ENCODE results near the gene KLHL25. TPM values are rescaled to one million over a fixed set of nuclear protein-coding genes. Genes with fewer than 3 reads are reported as not detected.
"Not testable (repeated sequence)": the region's sequence is repeated elsewhere in the genome, so short reads cannot be mapped to it uniquely, and the experiment has no call there.

The KLHL25 gene, protein sequence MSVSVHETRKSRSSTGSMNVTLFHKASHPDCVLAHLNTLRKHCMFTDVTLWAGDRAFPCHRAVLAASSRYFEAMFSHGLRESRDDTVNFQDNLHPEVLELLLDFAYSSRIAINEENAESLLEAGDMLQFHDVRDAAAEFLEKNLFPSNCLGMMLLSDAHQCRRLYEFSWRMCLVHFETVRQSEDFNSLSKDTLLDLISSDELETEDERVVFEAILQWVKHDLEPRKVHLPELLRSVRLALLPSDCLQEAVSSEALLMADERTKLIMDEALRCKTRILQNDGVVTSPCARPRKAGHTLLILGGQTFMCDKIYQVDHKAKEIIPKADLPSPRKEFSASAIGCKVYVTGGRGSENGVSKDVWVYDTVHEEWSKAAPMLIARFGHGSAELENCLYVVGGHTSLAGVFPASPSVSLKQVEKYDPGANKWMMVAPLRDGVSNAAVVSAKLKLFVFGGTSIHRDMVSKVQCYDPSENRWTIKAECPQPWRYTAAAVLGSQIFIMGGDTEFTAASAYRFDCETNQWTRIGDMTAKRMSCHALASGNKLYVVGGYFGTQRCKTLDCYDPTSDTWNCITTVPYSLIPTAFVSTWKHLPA
- 4.1 and 5.3 TPM in 2 replicates for total RNA-seq (2014; rRNA removed; shearing (Covaris generic))

GRCh38 chr15:85794598-85795336 is at the start of gene KLHL25:
KLHL25 (minus strand) TSS chr15:85794925; CDS start chr15:85769810, 25,115 bp downstream.
- DNase-seq (ENCODE audit: low read depth): peak; percentile 92

- DNase-seq (ENCODE audit: low read depth): no peak
Observed at GRCh38 chr15:85840802-85841152, 46.1 kb upstream of the KLHL25 start.

DNA sequence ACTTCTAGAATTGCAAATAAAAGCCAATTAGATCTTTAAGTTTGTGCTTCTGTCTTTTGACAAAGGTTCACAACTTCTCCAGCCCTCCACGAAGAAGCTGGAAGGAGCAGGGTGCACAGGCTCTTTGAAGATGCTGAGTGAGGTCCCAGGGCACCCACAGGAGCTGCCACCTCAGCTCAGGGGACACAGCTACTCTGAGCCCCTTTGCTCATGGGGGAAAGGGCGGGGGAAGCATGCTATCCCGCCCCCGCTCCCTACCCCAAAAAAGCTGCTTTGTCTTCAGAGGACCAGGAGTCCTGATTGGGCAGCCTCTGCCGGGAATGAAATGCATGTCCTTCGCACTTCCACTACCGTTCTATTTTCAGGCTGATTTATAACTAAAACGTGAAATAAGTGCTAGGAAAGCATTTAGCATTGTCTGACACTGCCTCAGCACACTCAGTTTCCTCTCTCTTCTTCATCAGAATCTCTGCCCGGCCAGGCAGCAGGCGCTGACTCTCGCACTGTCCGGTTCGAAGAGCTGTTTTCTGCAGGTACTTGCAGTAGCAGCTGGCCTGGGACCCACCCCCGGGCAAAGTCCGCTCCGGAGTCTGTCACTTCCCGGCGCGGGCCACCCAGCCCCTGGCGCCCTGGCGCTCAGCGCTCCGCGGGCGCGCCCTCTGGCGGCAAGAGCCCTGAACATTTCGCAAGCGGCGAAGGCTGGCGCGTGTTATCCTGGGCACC is 45.5 kb upstream of the KLHL25 start:
- peak; percentile 70 for DNase-seq (ENCODE audit: low read depth)

- DNase-seq (ENCODE audit: low read depth): no peak
Observed at GRCh38 chr15:85839643-85840042, 44.9 kb upstream of the KLHL25 start.

- no peak for DNase-seq (ENCODE audit: low read depth)
Observed at GRCh38 chr15:85838655-85839054, 43.9 kb upstream of the KLHL25 start.

GRCh38 chr15:85837881-85838280 is 43.2 kb upstream of the KLHL25 start:
- no peak for DNase-seq (ENCODE audit: low read depth)

GRCh38 chr15:85837011-85837433 is 42.3 kb upstream of the KLHL25 start:
- DNase-seq (ENCODE audit: low read depth): peak; percentile 38

DNA sequence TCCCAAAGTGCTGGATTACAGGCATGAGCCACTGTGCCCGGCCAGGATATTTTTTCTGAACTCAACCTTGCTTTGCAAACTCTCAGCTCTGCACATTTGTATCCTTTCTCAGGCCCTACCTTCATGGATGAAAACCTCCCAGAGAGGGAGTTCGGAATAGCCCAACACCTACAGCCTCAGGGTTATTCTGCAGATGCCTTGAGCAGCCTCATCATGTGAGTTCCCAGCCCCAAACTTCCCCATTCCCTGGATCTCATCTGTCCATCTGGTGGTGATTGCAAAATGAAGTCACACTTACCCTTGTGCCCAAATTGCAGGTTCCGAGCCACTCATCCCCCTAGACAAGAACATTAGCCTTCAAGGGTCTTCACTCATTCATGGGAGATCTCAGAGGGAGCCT is 39.9 kb upstream of the KLHL25 start:
- DNase-seq (ENCODE audit: low read depth): no peak

DNA sequence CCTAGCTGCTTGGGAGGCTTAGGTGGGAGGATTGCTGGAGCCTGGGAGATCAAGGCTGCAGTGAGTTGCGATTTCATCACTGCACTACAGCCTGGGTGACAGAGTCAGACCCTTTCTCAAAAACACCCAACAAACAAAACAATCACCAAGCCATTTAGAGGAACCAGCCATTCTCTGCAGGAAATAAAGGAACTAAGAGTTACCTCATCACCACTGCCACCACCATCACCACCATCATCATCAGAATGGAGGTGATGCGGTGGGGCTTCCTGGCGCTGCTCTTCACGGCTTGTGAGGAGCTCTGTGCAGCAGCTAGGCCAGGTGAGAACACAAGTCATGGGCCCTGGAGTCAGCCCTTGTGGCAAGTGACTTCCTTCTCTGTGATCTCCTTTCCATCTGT is 37.7 kb upstream of the KLHL25 start:
- DNase-seq (ENCODE audit: low read depth): no peak

DNA sequence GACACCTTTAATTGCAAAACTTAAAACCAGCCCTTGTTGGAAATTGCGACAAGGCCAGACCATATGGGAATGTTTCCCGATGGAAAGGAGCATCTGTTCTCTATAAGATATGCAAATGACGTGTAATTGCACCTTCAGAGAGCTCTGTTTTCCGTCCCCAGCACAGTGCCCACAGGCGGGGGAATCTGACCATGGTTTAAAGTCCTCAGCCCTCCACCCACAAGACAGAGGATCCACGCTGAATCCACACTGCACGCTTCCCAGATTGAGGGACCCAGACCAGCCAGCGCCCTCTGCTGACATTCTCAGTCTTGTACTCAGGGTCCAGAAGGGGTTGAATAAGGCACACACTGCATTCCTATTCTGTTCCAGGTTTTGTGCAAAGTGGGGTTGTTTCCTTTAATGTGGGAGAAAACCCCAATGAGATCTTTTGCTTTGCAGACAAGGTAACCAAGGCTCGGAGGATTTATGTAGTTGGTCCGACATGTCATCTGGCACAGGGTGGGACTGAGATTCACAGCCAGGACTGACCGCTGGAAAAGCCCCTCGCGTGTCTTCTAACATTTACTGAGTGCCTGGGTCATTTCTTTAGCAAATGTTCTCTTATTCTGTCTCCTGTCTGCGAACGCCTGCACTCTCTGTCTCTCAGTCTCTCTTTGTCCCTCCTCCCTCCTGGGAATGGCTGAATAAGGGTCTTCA is 36.8 kb upstream of the KLHL25 start:
- DNase-seq (ENCODE audit: low read depth): peak; percentile 44

DNA sequence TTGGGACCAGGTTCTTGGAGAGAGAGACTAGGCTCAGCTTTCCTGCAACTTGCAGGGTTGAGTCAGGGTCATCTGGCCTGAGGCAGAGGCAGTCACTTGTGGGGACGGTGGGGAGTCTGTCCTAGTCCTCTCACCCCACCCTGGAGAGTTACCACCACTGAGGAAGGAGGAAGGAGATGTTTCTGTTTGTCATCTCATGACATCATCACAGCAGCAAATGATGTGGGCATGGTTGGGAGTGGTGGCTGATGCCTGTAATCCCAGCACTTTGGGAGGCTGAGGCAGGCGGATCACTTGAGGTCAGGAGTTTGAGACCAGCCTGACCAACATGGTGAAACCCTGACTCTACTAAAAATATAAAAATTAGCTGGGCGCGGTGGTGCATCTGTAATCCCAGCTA is 35.0 kb upstream of the KLHL25 start:
- DNase-seq (ENCODE audit: low read depth): not testable (repeated sequence)

- DNase-seq (ENCODE audit: low read depth): no peak
Observed at GRCh38 chr15:85828874-85829273, 34.1 kb upstream of the KLHL25 start.

DNA sequence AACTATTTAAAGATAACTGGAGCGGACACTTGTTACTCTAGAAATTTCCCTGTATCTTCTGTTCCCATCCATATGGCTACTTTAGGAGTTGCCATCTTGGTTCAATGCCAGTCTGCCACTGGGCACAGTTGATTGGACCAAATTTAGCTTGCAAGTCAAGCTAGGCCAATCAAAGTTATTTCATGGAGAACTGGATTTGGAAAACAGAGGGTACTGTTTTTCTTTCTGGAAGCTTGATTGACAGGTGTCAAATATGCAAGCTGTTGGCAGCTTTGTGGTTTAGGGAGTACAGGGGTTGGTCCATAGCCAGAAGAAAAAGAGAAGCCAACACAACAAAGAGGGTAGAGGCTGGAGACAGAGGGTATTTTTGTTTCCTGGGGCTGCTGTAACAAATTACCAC is 33.4 kb upstream of the KLHL25 start:
- DNase-seq (ENCODE audit: low read depth): no peak

- DNase-seq (ENCODE audit: low read depth): peak; percentile 18
Observed at GRCh38 chr15:85826756-85827515, 32.2 kb upstream of the KLHL25 start.

DNA sequence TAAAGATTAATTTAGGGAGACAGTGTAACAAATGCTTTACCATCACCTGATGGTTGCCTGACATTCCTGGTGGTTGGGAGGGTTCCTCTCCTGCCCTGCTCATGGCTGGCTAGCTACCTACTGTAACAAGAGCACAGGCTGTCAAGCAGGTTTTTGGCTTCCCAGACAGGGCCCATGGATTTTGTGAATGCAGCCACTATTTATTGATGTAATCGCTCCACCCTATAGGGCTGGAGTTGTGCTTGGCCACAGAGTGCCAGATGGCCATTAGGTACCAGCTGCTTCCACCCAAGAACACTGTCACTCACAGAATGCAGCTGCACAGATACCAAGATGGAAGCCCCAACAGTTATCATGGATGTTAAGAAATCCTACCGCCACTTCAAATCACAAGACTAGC is 31.0 kb upstream of the KLHL25 start:
- no peak for DNase-seq (ENCODE audit: low read depth)

DNA sequence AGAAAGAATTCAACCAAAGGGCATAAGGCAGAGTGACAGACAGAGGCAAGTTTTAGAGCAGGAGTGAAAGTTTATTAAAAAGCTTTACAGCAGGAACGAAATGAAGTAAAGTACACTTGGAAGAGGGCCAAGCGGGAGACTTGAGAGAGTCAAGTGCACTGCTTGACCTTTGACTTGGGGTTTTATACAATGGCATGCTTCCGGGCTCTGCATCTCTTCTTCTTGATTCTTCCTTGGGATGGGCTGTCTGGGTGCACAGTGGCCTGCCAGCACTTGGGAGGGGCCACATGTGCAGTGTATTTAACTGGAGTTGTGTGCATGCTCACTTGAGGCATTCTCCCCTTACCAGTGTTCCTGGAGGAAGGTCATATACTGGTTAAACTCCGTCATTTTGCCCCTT is 30.4 kb upstream of the KLHL25 start:
- no peak for DNase-seq (ENCODE audit: low read depth)

- DNase-seq (ENCODE audit: low read depth): no peak
Observed at GRCh38 chr15:85821545-85821944, 26.8 kb upstream of the KLHL25 start.

- no peak for DNase-seq (ENCODE audit: low read depth)
Observed at GRCh38 chr15:85819938-85820337, 25.2 kb upstream of the KLHL25 start.

GRCh38 chr15:85813234-85813633 is 18.5 kb upstream of the KLHL25 start:
- no peak for DNase-seq (ENCODE audit: low read depth)

- peak; percentile 55 for DNase-seq (ENCODE audit: low read depth)
Observed at GRCh38 chr15:85810075-85810474, 15.3 kb upstream of the KLHL25 start.

DNA sequence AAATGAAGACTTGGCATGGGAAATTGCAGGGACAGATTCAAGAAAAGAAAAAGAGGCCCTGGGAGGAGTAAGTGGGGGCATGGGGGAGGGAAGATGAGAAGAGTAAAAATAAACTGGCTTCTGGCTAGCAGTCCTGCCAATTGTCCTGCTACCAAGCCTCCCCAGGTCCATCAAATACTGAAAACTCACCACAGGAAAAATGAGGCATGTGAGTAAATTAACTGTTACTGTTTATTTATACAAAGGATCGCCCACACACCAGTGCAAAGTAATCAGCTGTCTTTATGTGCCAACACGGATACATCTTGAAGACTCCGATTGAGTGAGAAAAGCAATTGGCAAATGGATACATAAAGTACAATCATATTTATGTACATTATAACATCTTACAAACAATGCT is 10.7 kb upstream of the KLHL25 start:
- DNase-seq (ENCODE audit: low read depth): peak; percentile 19

Data from M059J (cell line).